ENCODE data around the gene KCNN4.
"Not testable (repeated sequence)": the region's sequence is repeated elsewhere in the genome, so short reads cannot be mapped to it uniquely, and the experiment has no call there.

Gene KCNN4

GRCh38 chr19:43767316-43767715 is 13.5 kb downstream of the KCNN4 start:
- Histone ChIP-seq H3K27me3 (ENCODE audit: low read length) (no peaks in the 10 kb centered on the region), H3K79me2 (ENCODE audit: insufficient read depth, low read length) (no peaks in the 10 kb centered on the region), H3K9me2 (replicated peaks; ENCODE audit: insufficient read depth, low read length) (no peaks in the 10 kb centered on the region), H3K4me3 (ENCODE audit: insufficient read depth, low read length, poor library complexity, severe bottlenecking) (no peak overlapping the region), H3K27ac (ENCODE audit: low read depth, low read length) (peak overlapping the region; percentile 99; the same call in 1 of the 2 replicates), H3F3A (ENCODE audit: insufficient read depth) (peaks cover 23% of the 10 kb centered on the region), H4K20me1 (ENCODE audit: low read depth, low read length) (no peaks in the 10 kb centered on the region; the same call in 1 of the 2 replicates), H3K9me3 (ENCODE audit: insufficient read depth, low read length) (no peaks in the 10 kb centered on the region), H3K36me3 (ENCODE audit: low read length) (0 out of 2 replicates have a peak, but pooled peaks cover 2% of the 10 kb centered on the region), H3K4me2 (ENCODE audit: low read depth, low read length, poor library complexity, severe bottlenecking) (no peak overlapping the region), H2AFZ (ENCODE audit: low read depth, low read length, severe bottlenecking) (no peak overlapping the region), H3K9ac (ENCODE audit: low read length) (peak overlapping the region; percentile 69; the same call in 1 of the 2 replicates)
- TF ChIP-seq CTCF (IDR thresholded peaks at IDR 0.05; ENCODE audit: insufficient read depth, low read length, poor library complexity, severe bottlenecking) (no peak), EZH2phosphoT487 (conservative IDR thresholded peaks at IDR 0.05; ENCODE audit: low read length) (no peak)

GRCh38 chr19:43766755-43767043 is 14.1 kb downstream of the KCNN4 start:
- peak overlapping the region; percentile 69 for H3K9ac ChIP-seq (ENCODE audit: low read length)

DNA sequence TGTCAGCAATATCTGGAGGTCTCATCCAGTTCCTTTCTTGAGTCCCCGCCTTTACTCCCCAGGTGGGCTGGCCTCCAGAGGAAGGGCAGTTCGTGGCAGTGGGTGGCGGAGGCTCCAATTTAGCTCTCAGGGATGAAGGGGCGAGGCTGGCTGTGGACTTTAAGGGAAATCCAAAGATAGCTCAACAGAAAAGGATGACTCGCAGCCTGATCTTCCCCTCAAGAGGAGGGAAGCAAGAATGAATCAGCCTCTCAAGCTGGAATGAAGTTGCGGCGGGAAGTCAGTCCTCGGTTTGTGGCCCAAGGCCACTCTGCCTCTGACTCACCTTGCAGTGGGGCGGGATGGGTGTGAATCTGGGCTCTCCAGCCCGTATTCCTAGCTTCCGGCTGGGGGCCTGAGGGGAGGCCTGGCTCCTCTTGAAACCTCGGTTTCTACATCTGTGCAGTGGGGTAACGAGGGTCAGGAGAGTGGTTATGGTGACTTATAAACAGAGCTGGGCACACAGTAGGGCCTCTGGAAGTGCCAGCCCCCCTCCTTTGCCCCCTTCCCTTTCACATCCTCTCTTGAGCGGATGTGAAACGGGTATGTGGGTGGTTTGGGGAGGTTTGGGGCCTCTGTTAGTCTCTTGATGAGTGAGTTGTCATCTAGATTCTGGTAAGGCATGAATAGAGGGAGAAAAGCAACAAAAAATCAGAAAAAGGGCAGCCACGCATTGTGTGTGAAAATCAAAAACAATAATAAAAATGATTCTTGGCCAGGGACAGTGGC is 15.5 kb downstream of the KCNN4 start:
- H3K9me2 ChIP-seq (replicated peaks; ENCODE audit: insufficient read depth, low read length), result no peaks in the 10 kb centered on the region
- H3K27me3 ChIP-seq (ENCODE audit: low read length), result no peaks in the 10 kb centered on the region
- no peak overlapping the region for H3K4me3 ChIP-seq (ENCODE audit: insufficient read depth, low read length, poor library complexity, severe bottlenecking)
- peak overlapping the region; percentile 99 for H3K27ac ChIP-seq (ENCODE audit: low read depth, low read length)
- H2AFZ ChIP-seq (ENCODE audit: low read depth, low read length, severe bottlenecking), result no peak overlapping the region
- no peaks in the 10 kb centered on the region for H3K9me3 ChIP-seq (ENCODE audit: insufficient read depth, low read length)
- no peak for TF ChIP-seq CTCF (IDR thresholded peaks at IDR 0.05; ENCODE audit: insufficient read depth, low read length, poor library complexity, severe bottlenecking)
- TF ChIP-seq EZH2phosphoT487 (conservative IDR thresholded peaks at IDR 0.05; ENCODE audit: low read length), result no peak
- H3K9ac ChIP-seq (ENCODE audit: low read length), result peak overlapping the region; percentile 69
- peaks cover 23% of the 10 kb centered on the region for H3F3A ChIP-seq (ENCODE audit: insufficient read depth)
- peak overlapping the region; percentile 80 for H3K4me2 ChIP-seq (ENCODE audit: low read depth, low read length, poor library complexity, severe bottlenecking)
- 0 out of 2 replicates have a peak, but pooled peaks cover 2% of the 10 kb centered on the region for H3K36me3 ChIP-seq (ENCODE audit: low read length)
- H3K79me2 ChIP-seq (ENCODE audit: insufficient read depth, low read length), result no peaks in the 10 kb centered on the region
- H4K20me1 ChIP-seq (ENCODE audit: low read depth, low read length), result no peaks in the 10 kb centered on the region

More at GRCh38 chr19:43766755-43767043, 14.1 kb downstream of the KCNN4 start:
- Histone ChIP-seq H3K4me3 (ENCODE audit: insufficient read depth, low read length, poor library complexity, severe bottlenecking) (no peak overlapping the region), H2AFZ (ENCODE audit: low read depth, low read length, severe bottlenecking) (no peak overlapping the region), H3K36me3 (ENCODE audit: low read length) (0 out of 2 replicates have a peak, but pooled peaks cover 2% of the 10 kb centered on the region), H3K9me3 (ENCODE audit: insufficient read depth, low read length) (no peaks in the 10 kb centered on the region), H3K9me2 (replicated peaks; ENCODE audit: insufficient read depth, low read length) (no peaks in the 10 kb centered on the region), H3F3A (ENCODE audit: insufficient read depth) (peaks cover 23% of the 10 kb centered on the region), H3K79me2 (ENCODE audit: insufficient read depth, low read length) (no peaks in the 10 kb centered on the region), H3K27me3 (ENCODE audit: low read length) (no peaks in the 10 kb centered on the region), H4K20me1 (ENCODE audit: low read depth, low read length) (no peaks in the 10 kb centered on the region; the same call in 1 of the 2 replicates), H3K4me2 (ENCODE audit: low read depth, low read length, poor library complexity, severe bottlenecking) (peak overlapping the region; percentile 80), H3K27ac (ENCODE audit: low read depth, low read length) (peak overlapping the region; percentile 99)
- no peak for TF ChIP-seq CTCF (IDR thresholded peaks at IDR 0.05; ENCODE audit: insufficient read depth, low read length, poor library complexity, severe bottlenecking)
- no peak for TF ChIP-seq EZH2phosphoT487 (conservative IDR thresholded peaks at IDR 0.05; ENCODE audit: low read length)

GRCh38 chr19:43764684-43765083 is 16.1 kb downstream of the KCNN4 start:
- H3F3A ChIP-seq (ENCODE audit: insufficient read depth), result peaks cover 24% of the 10 kb centered on the region
- not testable (repeated sequence) for H3K36me3 ChIP-seq (ENCODE audit: low read length); H3K4me3 ChIP-seq (ENCODE audit: insufficient read depth, low read length, poor library complexity, severe bottlenecking); H2AFZ ChIP-seq (ENCODE audit: low read depth, low read length, severe bottlenecking); H3K79me2 ChIP-seq (ENCODE audit: insufficient read depth, low read length); H3K9me3 ChIP-seq (ENCODE audit: insufficient read depth, low read length); H3K27me3 ChIP-seq (ENCODE audit: low read length); H3K9me2 ChIP-seq (replicated peaks; ENCODE audit: insufficient read depth, low read length); H3K4me2 ChIP-seq (ENCODE audit: low read depth, low read length, poor library complexity, severe bottlenecking); H4K20me1 ChIP-seq (ENCODE audit: low read depth, low read length)
- H3K27ac ChIP-seq (ENCODE audit: low read depth, low read length), result peak overlapping the region; percentile 99
- peak overlapping the region; percentile 69 for H3K9ac ChIP-seq (ENCODE audit: low read length)
